GM19397 (cell line): ENCODE measurements around the gene BTAF1.

ENCODE experiments used
- ATAC-seq: cut with Tn5 transposase; IDR thresholded peaks from one replicate; pipeline ENCODE4 v1.9.1; 2021; ENCODE audit warnings: mild to moderate bottlenecking, moderate library complexity; ENCODE audit not compliant: unreplicated experiment

Gene BTAF1

GRCh38 chr10:92042541-92042940 is 119.0 kb downstream of the BTAF1 start:
- ATAC-seq: no peak

DNA sequence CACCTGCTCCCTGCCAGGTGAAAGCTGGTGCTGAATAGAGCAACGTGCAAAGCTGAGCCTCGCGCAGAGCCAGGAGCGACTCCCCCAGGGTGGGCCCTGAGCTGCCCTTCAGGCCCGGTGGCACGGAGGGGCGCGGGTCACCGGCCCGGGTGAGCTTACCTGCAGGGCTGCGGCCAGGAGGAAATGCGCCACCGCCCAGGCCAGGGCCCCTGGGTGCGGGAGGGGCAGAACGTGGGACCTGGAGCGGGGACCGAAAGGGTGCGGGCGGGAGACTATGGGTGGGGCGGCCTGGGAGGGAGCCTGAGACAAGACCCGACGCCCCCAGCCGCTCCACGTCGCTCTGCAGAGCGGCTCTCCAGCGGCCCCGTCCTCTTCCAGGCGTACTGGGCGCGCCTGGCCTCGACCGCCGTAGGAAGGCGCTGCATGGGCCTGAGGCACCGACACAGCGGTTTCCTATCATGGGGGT is 122.1 kb downstream of the BTAF1 start:
- ATAC-seq: no peak

DNA sequence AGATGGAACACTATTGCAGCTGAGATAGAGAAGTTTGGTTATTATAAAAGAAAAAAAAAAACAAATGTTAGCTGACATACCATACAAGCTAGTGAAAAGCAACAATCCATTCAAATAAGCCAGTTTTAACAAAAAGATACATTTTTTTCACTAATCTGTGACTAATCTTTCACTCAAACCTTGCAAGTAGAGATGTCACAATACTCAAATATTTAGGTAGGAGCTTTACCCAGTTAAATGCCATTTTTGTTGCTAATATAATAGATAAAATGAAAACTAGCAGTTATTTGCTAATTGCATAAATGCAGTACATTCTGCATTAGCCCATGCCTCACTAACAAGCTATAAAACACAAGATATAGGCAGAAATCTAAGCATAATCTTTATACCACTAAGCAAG is 123.6 kb downstream of the BTAF1 start:
- ATAC-seq: no peak

GRCh38 chr10:92052088-92052487 is 128.5 kb downstream of the BTAF1 start:
- no peak for ATAC-seq

GRCh38 chr10:92052741-92053140 is 129.2 kb downstream of the BTAF1 start:
- ATAC-seq: no peak

- no peak for ATAC-seq
Observed at GRCh38 chr10:92054807-92055206, 131.2 kb downstream of the BTAF1 start.

DNA sequence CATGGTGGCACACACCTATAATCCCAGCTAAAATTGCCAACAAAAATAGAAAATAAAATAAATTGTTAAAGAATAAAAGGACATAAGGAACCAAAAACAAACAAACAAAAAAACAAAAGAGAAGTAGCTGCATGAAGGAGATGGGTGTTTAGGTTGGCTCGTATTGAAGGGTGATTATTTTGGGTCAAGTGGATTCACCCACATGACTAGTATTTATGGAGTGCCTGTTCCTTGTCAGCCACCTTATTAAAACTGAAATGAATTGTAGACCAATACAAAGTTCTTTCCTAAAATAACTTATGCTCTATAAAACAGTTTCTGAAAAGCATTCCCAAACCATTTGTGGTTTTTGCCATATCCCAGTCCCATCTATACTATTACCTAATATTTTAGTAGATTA is 138.7 kb downstream of the BTAF1 start:
- no peak for ATAC-seq

GRCh38 chr10:92064506-92064905 is 140.9 kb downstream of the BTAF1 start:
- ATAC-seq: no peak

- ATAC-seq: no peak
Observed at GRCh38 chr10:92066386-92066785, 142.8 kb downstream of the BTAF1 start.

- ATAC-seq: no peak
Observed at GRCh38 chr10:92068900-92069299, 145.3 kb downstream of the BTAF1 start.

- ATAC-seq: no peak
Observed at GRCh38 chr10:92074126-92074887, 150.7 kb downstream of the BTAF1 start.

DNA sequence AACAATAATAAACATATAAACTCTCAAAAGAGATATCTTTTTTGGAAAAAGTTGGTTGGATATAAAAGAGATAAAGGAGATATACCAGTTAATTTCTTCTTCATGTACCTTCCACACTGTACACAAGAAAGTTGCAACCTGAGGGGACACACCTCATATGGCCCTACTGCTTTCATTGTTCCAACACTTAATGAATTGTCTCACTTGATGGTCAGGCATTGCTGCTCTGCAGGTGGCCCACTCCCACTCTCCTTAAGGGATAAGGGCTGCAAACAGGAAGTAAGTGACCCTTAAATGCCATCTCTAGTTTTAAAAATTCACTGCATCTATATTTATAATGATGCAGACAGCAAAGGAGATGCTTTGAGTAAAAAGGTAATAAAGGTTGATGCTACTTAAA is 152.3 kb downstream of the BTAF1 start:
- ATAC-seq: no peak

DNA sequence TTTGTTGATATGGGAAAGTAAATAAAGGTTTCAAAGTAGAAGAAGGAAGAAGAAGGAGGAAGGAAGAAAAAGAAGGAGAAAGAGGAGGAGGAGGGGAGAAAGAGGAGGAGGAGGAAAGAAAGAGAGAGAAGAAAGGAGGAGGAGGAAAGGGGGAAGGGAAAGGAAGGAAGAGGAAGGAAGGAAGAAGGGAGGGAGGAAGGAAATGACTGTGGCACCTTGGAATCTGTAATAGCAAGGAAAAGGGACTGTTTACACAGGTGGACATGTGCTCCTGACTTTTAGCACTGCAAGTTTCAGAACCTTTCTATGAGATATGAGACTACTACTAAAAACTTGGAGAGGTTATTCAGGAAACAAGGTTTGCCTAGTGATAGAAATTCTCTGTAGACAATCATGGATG is 153.2 kb downstream of the BTAF1 start:
- ATAC-seq: no peak

DNA sequence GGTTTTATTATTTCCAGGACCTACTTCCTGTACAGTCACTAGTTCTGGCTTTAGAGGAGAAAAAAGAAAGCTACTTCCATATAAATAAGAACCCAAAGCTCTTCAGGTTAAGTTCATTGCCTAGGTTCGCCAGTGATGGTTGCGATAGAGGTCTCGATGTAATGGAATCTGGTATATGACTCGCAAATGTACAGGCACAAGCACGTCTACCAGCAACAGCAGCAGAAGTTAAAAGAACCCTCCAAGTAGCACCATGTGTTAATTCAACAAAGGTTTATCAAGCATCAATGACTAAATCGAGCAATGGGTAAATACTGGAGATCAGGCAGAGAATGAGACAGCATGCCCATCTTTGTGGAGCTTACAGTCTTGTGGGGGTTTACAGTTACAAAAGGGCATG is 155.4 kb downstream of the BTAF1 start:
- no peak for ATAC-seq
